Lower leg skin (tissue), 4 donors: ENCODE measurements around the gene GRAMD1A. TPM values are rescaled to one million over a fixed set of nuclear protein-coding genes. Genes with fewer than 3 reads are reported as not detected.
A peak's percentile ranks its signal among the peaks of the same experiment; 100 is the strongest.

Source experiments
- DNase-seq, 2 donors: peaks; one replicate each; pipeline ENCODE4 v3.0.0-alpha.2; 2019; ENCODE audit warnings: low spot score in 2 of 2
- H3K4me3 ChIP-seq: fragments of 200-600 bp; sonication (generic); 2 replicates; pipeline ENCODE4 v1.5.1; 2017; ENCODE audit warnings: mild to moderate bottlenecking, low read depth; ENCODE audit not compliant: poor library complexity, severe bottlenecking
- CTCF ChIP-seq, 3 donors: fragments of 450-650 bp; IDR thresholded peaks; one replicate each; pipeline ENCODE4 v1.5.1; 2016; ENCODE audit warnings: antibody characterized with exemption in 3 of 3, mild to moderate bottlenecking in 3 of 3, moderate library complexity in 2 of 3
- POLR2A ChIP-seq, 2 donors: fragments of 450-650 bp; IDR thresholded peaks; one replicate each; pipeline ENCODE4 v1.6.1; 2016 to 2017; ENCODE audit warnings: antibody characterized with exemption in 2 of 2, mild to moderate bottlenecking in 1 of 2, moderate library complexity in 1 of 2
- whole genome bisulfite sequencing, 2 donors: methylation state at CpG; one replicate each; pipeline ENCODE4 v1.1.5; 2018; 5-methylcytosine and 5-hydroxymethylcytosine counted together
- intact Hi-C: fragments of 100-400 bp; cut with DNase I; formaldehyde crosslinking; loops from one replicate; pipeline ENCODE4 v1.15.0; 2023; ENCODE audit warnings: low total_unique reads
- total RNA-seq, 4 donors: library from RNA; depleted of rRNA; stranded (reverse); fragments of >200 nt; gene quantifications; one replicate each; pipeline ENCODE4 v1.1.0, GENCODE V29; 2016

The GRAMD1A gene
- total RNA-seq, 4 donors from 2014 or later: 12.6 to 49.2 (median 20.3) TPM

GRCh38 chr19:34984287-34984686 is 15.8 kb upstream of the GRAMD1A start:
- TF ChIP-seq POLR2A (IDR thresholded peaks at IDR 0.05) (no peak), CTCF (IDR thresholded peaks at IDR 0.05) (no peak)
- no peak for DNase-seq
- intact Hi-C loops: no loop called here
- WGBS, 2 donors: 90 to 94% methylated on average over 3 of the region's 3 CpGs
- no peak overlapping the region for H3K4me3 ChIP-seq

GRCh38 chr19:34985249-34986022 is 14.7 kb upstream of the GRAMD1A start:
- WGBS, 2 donors: 14 to 16% methylated on average over 7 of the region's 7 CpGs
- intact Hi-C loops: no loop called here
- H3K4me3 ChIP-seq: no peak overlapping the region
- TF ChIP-seq POLR2A (IDR thresholded peaks at IDR 0.05) (no peak), CTCF (IDR thresholded peaks at IDR 0.05) (no peak)
- DNase-seq: peak; percentile 47 to 87

- H3K4me3 ChIP-seq: no peak overlapping the region
- 95 to 100% methylated on average over 1 of the region's 1 CpG for WGBS, 2 donors
- no peak for DNase-seq
- TF ChIP-seq CTCF (IDR thresholded peaks at IDR 0.05) (no peak), POLR2A (IDR thresholded peaks at IDR 0.05) (no peak)
- intact Hi-C loops: no loop called here
Measured at GRCh38 chr19:34988119-34988518, 12.0 kb upstream of the GRAMD1A start.

- no peak overlapping the region for H3K4me3 ChIP-seq
- DNase-seq: no peak
- 52 to 66% methylated on average over 6 of the region's 6 CpGs for WGBS, 2 donors
- no peak for TF ChIP-seq POLR2A (IDR thresholded peaks at IDR 0.05)
- TF ChIP-seq CTCF (IDR thresholded peaks at IDR 0.05): no peak
- intact Hi-C loops: no loop called here
Measured at GRCh38 chr19:34989298-34989697, 10.8 kb upstream of the GRAMD1A start.

- intact Hi-C loops: no loop called here
Measured at GRCh38 chr19:34990578-34991192, 9.4 kb upstream of the GRAMD1A start.

More at GRCh38 chr19:34990578-34991192, 9.4 kb upstream of the GRAMD1A start:
- WGBS, 2 donors: 62 to 71% methylated on average over 13 of the region's 13 CpGs
- H3K4me3 ChIP-seq: no peak overlapping the region
- no peak for DNase-seq
- TF ChIP-seq CTCF (IDR thresholded peaks at IDR 0.05) (no peak), POLR2A (IDR thresholded peaks at IDR 0.05) (no peak)
